ENCODE data around the gene IDE.

GRCh38 chr10:92413519-92413918 lies 160.4 kb downstream of the IDE start:
- no peak for TF ChIP-seq CTCF (IDR thresholded peaks at IDR 0.05; ENCODE audit: insufficient read depth, low read length, poor library complexity, severe bottlenecking)
- no peak for TF ChIP-seq EZH2phosphoT487 (conservative IDR thresholded peaks at IDR 0.05; ENCODE audit: low read length)
